A549 (cell line): ENCODE data around the gene NR4A1. TPM values are rescaled to one million over a fixed set of nuclear protein-coding genes. Genes with fewer than 3 reads are reported as not detected.

Experiments
- ATAC-seq, 2 experiments: fragments of 200-7000 bp in 1 of 2; fragments of >200 bp in 1 of 2; cut with Nextera tagmentation in 1 of 2; cut with Tn5 transposase in 1 of 2; 3 replicates each; pipeline versions ENCODE4 v1.8.0 to v1.9.1; 2018 to 2020; ENCODE audit warnings: mild to moderate bottlenecking in 1 of 2, moderate library complexity in 1 of 2
- CTCF ChIA-PET: fragments of 300-600 bp; sonication (Branson Sonifier 250); formaldehyde crosslinking; extraction: SDS; loops from one replicate; lab custom pipeline; 2021; ENCODE audit warnings: antibody characterized with exemption, inconsistent platforms; lab: Yijun Ruan, JAX
- POLR2A ChIA-PET: fragments of 350-600 bp; formaldehyde crosslinking; extraction: SDS; loops from one replicate; lab custom pipeline; 2021; ENCODE audit warnings: antibody characterized with exemption, inconsistent platforms; lab: Yijun Ruan, JAX
- DNase-seq, 2 experiments: peaks; one replicate each; pipeline versions ENCODE4 v3.0.0 to v3.0.0-alpha.2; 2011 to 2016; ENCODE audit warnings: low read depth in 1 of 2, low spot score in 1 of 2
- FAIRE-seq: peaks from 2 replicates; lab custom pipeline; 2011; peaks lifted over from hg19 to GRCh38; lab: Jason Lieb, UNC
- H3K27ac ChIP-seq, 2 experiments: fragments of >200 bp; sonication (Bioruptor Twin); formaldehyde crosslinking; 3 replicates each; pipeline ENCODE4 v1.5.1; 2016 to 2017
- H3K4me1 ChIP-seq: fragments of >200 bp; sonication (Bioruptor Twin); formaldehyde crosslinking; 3 replicates; pipeline ENCODE4 v1.6.1; 2016
- H3K4me2 ChIP-seq: fragments of >200 bp; sonication (Bioruptor Twin); formaldehyde crosslinking; 3 replicates; pipeline ENCODE4 v1.6.1; 2016
- H3K4me3 ChIP-seq: fragments of >200 bp; sonication (Bioruptor Twin); formaldehyde crosslinking; 3 replicates; pipeline ENCODE4 v1.5.1; 2016
- H3K9me3 ChIP-seq: fragments of >200 bp; sonication (Bioruptor Twin); formaldehyde crosslinking; 3 replicates; pipeline ENCODE4 v1.6.1; 2016
- CHD2 ChIP-seq: fragments of 150-350 bp; IDR thresholded peaks from 2 replicates; pipeline ENCODE4 v1.6.1; 2014; ENCODE audit warnings: low read length; ENCODE audit not compliant: partially characterized antibody
- CHD4 ChIP-seq: fragments of 200-600 bp; sonication (generic); IDR thresholded peaks from 2 replicates; pipeline ENCODE4 v1.6.1; 2016; ENCODE audit warnings: antibody characterized with exemption, mild to moderate bottlenecking, borderline replicate concordance
- EP300 ChIP-seq, 2 experiments: fragments of >200 bp; sonication (Bioruptor Twin); formaldehyde crosslinking; IDR thresholded peaks; 2 replicates in 1 of 2; 3 replicates in 1 of 2; pipeline ENCODE4 v1.6.1; 2016 to 2017
- FOSL2 ChIP-seq, 2 experiments: fragments of 450-650 bp in 1 of 2; fragments of >200 bp in 1 of 2; sonication (Bioruptor Twin) in 1 of 2; formaldehyde crosslinking; IDR thresholded peaks; 2 replicates each; pipeline versions ENCODE4 v1.5.0 to v1.6.1; 2016 to 2020; ENCODE audit warnings: mild to moderate bottlenecking in 1 of 2, moderate library complexity in 1 of 2
- FOXS1 ChIP-seq: fragments of 250-450 bp; sonication (Bioruptor Pico); IDR thresholded peaks from 2 replicates; pipeline ENCODE4 v1.5.0; 2020; ENCODE audit warnings: mild to moderate bottlenecking, moderate library complexity
- GATA3 ChIP-seq: IDR thresholded peaks from 2 replicates; pipeline ENCODE4 v1.6.1; 2012; ENCODE audit warnings: borderline replicate concordance
- HOXA7 ChIP-seq: fragments of 250-450 bp; sonication (Bioruptor Pico); IDR thresholded peaks from 2 replicates; pipeline ENCODE4 v1.5.0; 2020; ENCODE audit warnings: mild to moderate bottlenecking, moderate library complexity
- JUN ChIP-seq, 2 experiments: fragments of >200 bp; sonication (Bioruptor Twin); formaldehyde crosslinking; IDR thresholded peaks; 2 replicates in 1 of 2; 3 replicates in 1 of 2; pipeline ENCODE4 v1.6.1; 2016 to 2017
- JUNB ChIP-seq: fragments of >200 bp; sonication (Bioruptor Twin); formaldehyde crosslinking; IDR thresholded peaks from 2 replicates; pipeline ENCODE4 v1.6.1; 2016
- MAFK ChIP-seq: fragments of 450-650 bp; IDR thresholded peaks from 2 replicates; pipeline ENCODE4 v1.6.1; 2014; ENCODE audit not compliant: partially characterized antibody
- MAZ ChIP-seq: fragments of 150-350 bp; IDR thresholded peaks from 2 replicates; pipeline ENCODE4 v1.6.1; 2014; ENCODE audit warnings: antibody characterized with exemption, low read depth, low read length, borderline replicate concordance
- NFE2L2 ChIP-seq: fragments of 150-350 bp; conservative IDR thresholded peaks from 2 replicates; pipeline ENCODE4 v1.6.1; 2014; ENCODE audit warnings: low read length
- NPAS2 ChIP-seq: fragments of 250-450 bp; sonication (Bioruptor Pico); IDR thresholded peaks from 2 replicates; pipeline ENCODE4 v1.8.0; 2022; ENCODE audit warnings: mild to moderate bottlenecking, moderate library complexity, borderline replicate concordance
- NR3C1 ChIP-seq: fragments of >200 bp; sonication (Bioruptor Twin); formaldehyde crosslinking; IDR thresholded peaks from 3 replicates; pipeline ENCODE4 v1.6.1; 2017
- PHF8 ChIP-seq: fragments of 200-600 bp; sonication (generic); IDR thresholded peaks from 2 replicates; pipeline ENCODE4 v1.6.1; 2016; ENCODE audit warnings: low read depth, mild to moderate bottlenecking, antibody characterized with exemption, moderate library complexity, borderline replicate concordance
- RCOR1 ChIP-seq: fragments of 150-350 bp; IDR thresholded peaks from 2 replicates; pipeline ENCODE4 v1.6.1; 2014; ENCODE audit warnings: antibody characterized with exemption, low read length, low read depth
- RFX5 ChIP-seq: fragments of 450-650 bp; IDR thresholded peaks from 2 replicates; pipeline ENCODE4 v1.7.1; 2014; ENCODE audit warnings: antibody characterized with exemption, mild to moderate bottlenecking, moderate library complexity
- SREBF2 ChIP-seq: fragments of 450-650 bp; IDR thresholded peaks from 2 replicates; pipeline ENCODE4 v1.6.1; 2014; ENCODE audit warnings: mild to moderate bottlenecking, moderate library complexity
- TFCP2L1 ChIP-seq: fragments of 250-450 bp; sonication (Bioruptor Pico); IDR thresholded peaks from 2 replicates; pipeline ENCODE4 v1.5.0; 2021; ENCODE audit warnings: mild to moderate bottlenecking
- TP53 ChIP-seq: fragments of 250-450 bp; sonication (Bioruptor Pico); IDR thresholded peaks from 2 replicates; pipeline ENCODE4 v1.5.0; 2021; ENCODE audit warnings: mild to moderate bottlenecking, moderate library complexity
- ZSCAN20 ChIP-seq: fragments of 250-450 bp; sonication (Bioruptor Pico); IDR thresholded peaks from 2 replicates; pipeline ENCODE4 v1.8.0; 2022; ENCODE audit warnings: mild to moderate bottlenecking, moderate library complexity
- WGBS: methylation state at CpG from one replicate; pipeline ENCODE4 v1.1.6; 2017; ENCODE audit errors: missing lambda C conversion rate; 5-methylcytosine and 5-hydroxymethylcytosine counted together
- polyA plus RNA-seq, 4 experiments: library from polyadenylated mRNA; depleted of rRNA in 3 of 4; stranded (reverse); fragments of >200 nt; fragmentation: RNase III in 1 of 4; extraction: RNeasy Plus Mini Kit Qiagen cat#74134 plus additional on column Dnase treatment in 1 of 4; gene quantifications; 2 replicates in 3 of 4; 3 replicates in 1 of 4; pipeline ENCODE4 v1.2.3, GENCODE V29; 2011 to 2017
- TF ChIP-seq, protein P1 (sequence below): fragments of >200 bp; sonication (Bioruptor Twin); formaldehyde crosslinking; IDR thresholded peaks from 2 replicates; pipeline ENCODE4 v1.6.1; 2016
- TF ChIP-seq, protein P2 (sequence below): IDR thresholded peaks from 2 replicates; pipeline ENCODE4 v1.6.1; 2012
- TF ChIP-seq, protein P3 (sequence below): IDR thresholded peaks from 2 replicates; pipeline ENCODE4 v1.6.1; 2012
- TF ChIP-seq, protein P4 (sequence below): fragments of 250-450 bp; sonication (Bioruptor Pico); IDR thresholded peaks from 2 replicates; pipeline ENCODE4 v1.5.0; 2021; ENCODE audit warnings: mild to moderate bottlenecking, moderate library complexity, borderline replicate concordance

Gene NR4A1
- polyA plus RNA-seq, 2 of the 4 experiments (the other 2 are of a cell fraction) = 39.6 to 89.6 TPM

DNA sequence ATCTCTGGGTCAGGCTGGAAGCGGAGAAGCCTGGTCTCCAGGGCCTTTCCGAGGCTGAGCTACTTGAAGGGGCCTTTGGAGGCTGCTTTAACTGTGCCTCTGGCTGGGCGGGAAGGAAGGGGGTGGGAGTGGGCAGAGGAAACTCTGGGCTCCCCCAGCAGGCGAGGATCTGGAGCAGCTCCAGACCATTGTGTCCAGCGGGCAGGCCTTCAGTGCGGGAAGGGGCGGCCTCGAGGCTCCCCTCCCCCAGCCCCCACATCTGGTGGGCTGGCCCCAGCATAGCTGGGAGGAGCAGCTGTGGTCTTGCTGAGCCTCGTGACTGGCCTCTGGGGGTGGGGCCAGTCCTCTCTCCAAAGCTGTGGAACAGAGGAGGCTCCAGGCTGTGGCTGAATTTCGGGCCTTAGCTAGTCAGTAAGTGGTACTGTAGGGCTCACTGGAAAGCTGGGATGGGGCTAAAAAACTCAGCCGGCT, 41.1 kb upstream of the NR4A1 start:
- POLR2A ChIA-PET = no interaction called here
- FAIRE-seq (no peak), ATAC-seq (peak in 1 of 2 experiments; percentile 42; a peak in 3 of 6 replicates)
- TF ChIP-seq CHD4 (no peak), RCOR1 (no peak), PHF8 (no peak), JUNB (no peak), MAFK (no peak), NR3C1 (no peak)
- TF ChIP-seq, protein P1, sequence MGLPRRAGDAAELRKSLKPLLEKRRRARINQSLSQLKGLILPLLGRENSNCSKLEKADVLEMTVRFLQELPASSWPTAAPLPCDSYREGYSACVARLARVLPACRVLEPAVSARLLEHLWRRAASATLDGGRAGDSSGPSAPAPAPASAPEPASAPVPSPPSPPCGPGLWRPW = no peak
- TF ChIP-seq, protein P2, sequence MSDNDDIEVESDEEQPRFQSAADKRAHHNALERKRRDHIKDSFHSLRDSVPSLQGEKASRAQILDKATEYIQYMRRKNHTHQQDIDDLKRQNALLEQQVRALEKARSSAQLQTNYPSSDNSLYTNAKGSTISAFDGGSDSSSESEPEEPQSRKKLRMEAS = no peak
- TF ChIP-seq, all 56 proteins: peak for 0
- 73% methylated on average over 11 of the region's 11 CpGs for WGBS
- H3K4me1 ChIP-seq = 0 out of 3 replicates have a peak, but pooled peaks cover 3% of the 10 kb centered on the region
- no peak overlapping the region for H3K4me3 ChIP-seq
- no peaks in the 10 kb centered on the region for H3K9me3 ChIP-seq
- CTCF ChIA-PET = interaction anchor here (1.2 to 41.8 kb wide), 4 partner anchors 10 to 113 kb away, joined by 3 to 1730 read pairs (median 1544); partner anchors contain the start of genes ATG101, NR4A1, SMIM41 and TAMALIN
- no peak for DNase-seq
- H3K27ac ChIP-seq = no peak overlapping the region
- no peak overlapping the region for H3K4me2 ChIP-seq

DNA sequence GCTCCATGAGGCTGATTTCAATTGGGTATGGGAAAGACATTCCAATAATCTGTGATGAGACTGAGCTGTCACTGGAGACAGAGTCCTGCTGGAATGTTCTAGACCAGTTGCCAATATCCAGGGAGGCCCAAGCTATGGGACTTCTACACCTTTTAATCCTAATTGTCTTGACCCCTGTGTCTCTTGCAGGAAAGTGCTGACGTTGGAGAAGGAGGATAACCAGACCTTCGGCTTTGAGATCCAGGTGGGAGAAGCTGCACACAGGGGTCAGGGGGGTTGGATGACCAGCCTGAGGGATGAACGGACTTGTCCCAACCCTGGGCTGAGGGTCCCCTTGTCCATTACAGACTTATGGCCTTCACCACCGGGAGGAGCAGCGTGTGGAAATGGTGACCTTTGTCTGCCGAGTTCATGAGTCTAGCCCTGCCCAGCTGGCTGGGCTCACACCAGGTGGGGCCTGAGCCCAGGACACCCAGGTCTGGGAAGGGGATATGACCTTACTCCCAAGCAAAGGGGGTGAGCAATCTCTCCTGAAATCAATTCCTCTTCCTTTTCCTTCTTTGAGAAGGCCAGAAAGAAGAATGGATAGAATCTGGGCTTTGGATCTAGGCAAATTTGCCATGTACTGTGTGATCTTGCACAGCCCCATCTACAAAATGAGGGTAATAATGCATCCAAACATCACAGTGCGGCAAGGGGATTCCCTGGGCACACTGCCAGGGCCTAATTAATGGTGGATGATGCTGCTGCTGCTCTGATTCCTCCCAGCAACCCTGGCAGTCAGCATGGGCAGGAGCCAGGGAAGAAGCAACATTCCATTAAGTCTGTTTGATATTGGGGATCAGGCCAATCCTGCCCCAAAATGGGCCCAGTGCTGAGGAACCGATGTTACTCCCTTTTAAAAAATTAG, 40.3 kb upstream of the NR4A1 start:
- 0 out of 3 replicates have a peak, but pooled peaks cover 3% of the 10 kb centered on the region for H3K4me1 ChIP-seq
- CTCF ChIA-PET = interaction anchor here (0.6 to 41.8 kb wide), 5 partner anchors 9 to 480 kb away, joined by 3 to 1730 read pairs (median 1544); partner anchors contain the start of genes ATG101, NR4A1, SMIM41 and TAMALIN
- no peak overlapping the region for H3K27ac ChIP-seq
- peak; percentile 26 for TF ChIP-seq MAFK
- TF ChIP-seq HOXA7 (CRISPR knock-in tag) = no peak
- POLR2A ChIA-PET = no interaction called here
- 84% methylated on average over 8 of the region's 8 CpGs for WGBS
- H3K4me2 ChIP-seq = no peak overlapping the region
- ATAC-seq (no peak), DNase-seq (no peak), FAIRE-seq (no peak)
- H3K4me3 ChIP-seq = no peak overlapping the region
- H3K9me3 ChIP-seq = no peaks in the 10 kb centered on the region

DNA sequence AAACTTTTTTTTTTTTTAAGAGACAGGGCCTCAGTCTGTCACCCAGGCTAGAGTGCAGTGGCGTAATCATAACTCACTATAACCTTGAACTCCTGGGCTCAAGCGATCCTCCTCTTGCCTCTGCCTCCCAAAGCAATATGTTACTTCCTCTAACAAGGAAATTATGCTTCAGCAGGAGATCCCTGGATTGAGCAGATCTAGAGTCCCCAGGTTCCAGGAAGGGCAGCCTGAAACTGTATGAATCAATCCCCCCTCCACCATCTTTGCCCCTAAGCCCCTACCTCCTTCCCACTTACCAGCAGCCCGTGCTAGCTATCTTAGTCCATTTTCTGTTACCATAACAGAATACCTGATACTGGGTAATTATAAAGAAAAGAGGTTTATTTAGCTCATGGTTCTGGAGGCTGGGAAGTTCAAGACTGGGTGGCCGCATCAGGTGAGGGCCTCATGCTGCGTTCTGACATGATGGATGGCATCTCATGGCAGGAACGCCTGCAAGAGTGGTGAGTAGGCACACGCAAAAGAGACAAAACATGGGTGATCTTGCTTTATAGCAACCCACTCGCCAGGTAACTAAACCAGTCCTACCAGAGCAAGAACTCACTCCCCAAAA, 39.5 kb upstream of the NR4A1 start:
- no peak overlapping the region for H3K4me3 ChIP-seq
- no peak for DNase-seq
- no peak for TF ChIP-seq JUN (IDR thresholded peaks at IDR 0.05)
- no peak for TF ChIP-seq GATA3
- TF ChIP-seq, protein P3, sequence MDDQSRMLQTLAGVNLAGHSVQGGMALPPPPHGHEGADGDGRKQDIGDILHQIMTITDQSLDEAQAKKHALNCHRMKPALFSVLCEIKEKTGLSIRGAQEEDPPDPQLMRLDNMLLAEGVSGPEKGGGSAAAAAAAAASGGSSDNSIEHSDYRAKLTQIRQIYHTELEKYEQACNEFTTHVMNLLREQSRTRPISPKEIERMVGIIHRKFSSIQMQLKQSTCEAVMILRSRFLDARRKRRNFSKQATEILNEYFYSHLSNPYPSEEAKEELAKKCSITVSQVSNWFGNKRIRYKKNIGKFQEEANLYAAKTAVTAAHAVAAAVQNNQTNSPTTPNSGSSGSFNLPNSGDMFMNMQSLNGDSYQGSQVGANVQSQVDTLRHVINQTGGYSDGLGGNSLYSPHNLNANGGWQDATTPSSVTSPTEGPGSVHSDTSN = no peak
- TF ChIP-seq MAZ = no peak
- no peak for TF ChIP-seq RFX5
- no peak for TF ChIP-seq HOXA7 (CRISPR knock-in tag)
- TF ChIP-seq CHD2 = no peak
- no peak for TF ChIP-seq TFCP2L1
- TF ChIP-seq ZSCAN20 (CRISPR knock-in tag) = no peak
- TF ChIP-seq FOSL2 (IDR thresholded peaks at IDR 0.05) = no peak
- no peak for TF ChIP-seq FOSL2 (CRISPR knock-in tag; IDR thresholded peaks at IDR 0.05)
- no peak for TF ChIP-seq NFE2L2
- TF ChIP-seq, protein P1 = no peak
- TF ChIP-seq PHF8 = no peak
- no peak for TF ChIP-seq TP53 (CRISPR knock-in tag)
- TF ChIP-seq EP300 (IDR thresholded peaks at IDR 0.05) = no peak
- no peak for TF ChIP-seq NR3C1
- TF ChIP-seq NPAS2 (CRISPR knock-in tag) = no peak
- no peak for TF ChIP-seq FOXS1 (CRISPR knock-in tag)
- TF ChIP-seq, protein P4, sequence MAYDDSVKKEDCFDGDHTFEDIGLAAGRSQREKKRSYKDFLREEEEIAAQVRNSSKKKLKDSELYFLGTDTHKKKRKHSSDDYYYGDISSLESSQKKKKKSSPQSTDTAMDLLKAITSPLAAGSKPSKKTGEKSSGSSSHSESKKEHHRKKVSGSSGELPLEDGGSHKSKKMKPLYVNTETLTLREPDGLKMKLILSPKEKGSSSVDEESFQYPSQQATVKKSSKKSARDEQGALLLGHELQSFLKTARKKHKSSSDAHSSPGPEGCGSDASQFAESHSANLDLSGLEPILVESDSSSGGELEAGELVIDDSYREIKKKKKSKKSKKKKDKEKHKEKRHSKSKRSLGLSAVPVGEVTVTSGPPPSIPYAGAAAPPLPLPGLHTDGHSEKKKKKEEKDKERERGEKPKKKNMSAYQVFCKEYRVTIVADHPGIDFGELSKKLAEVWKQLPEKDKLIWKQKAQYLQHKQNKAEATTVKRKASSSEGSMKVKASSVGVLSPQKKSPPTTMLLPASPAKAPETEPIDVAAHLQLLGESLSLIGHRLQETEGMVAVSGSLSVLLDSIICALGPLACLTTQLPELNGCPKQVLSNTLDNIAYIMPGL (CRISPR knock-in tag) = no peak
- TF ChIP-seq SREBF2 = no peak
- TF ChIP-seq, all 56 proteins: peak for 0
- CTCF ChIA-PET = interaction anchor here (0.6 to 41.8 kb wide), 4 partner anchors 8 to 480 kb away, joined by 3 to 1730 read pairs (median 1544); partner anchors contain the start of genes ATG101, NR4A1, SMIM41 and TAMALIN
- FAIRE-seq (no peak), ATAC-seq (no peak)
- 93% methylated on average over 8 of the region's 8 CpGs for WGBS
- Histone ChIP-seq H3K27ac (no peak overlapping the region), H3K9me3 (no peaks in the 10 kb centered on the region), H3K4me2 (no peak overlapping the region), H3K4me1 (0 out of 3 replicates have a peak, but pooled peaks cover 3% of the 10 kb centered on the region)
- POLR2A ChIA-PET = no interaction called here
